Measurements from ENCODE around the gene TAP2. TPM values are rescaled to one million over a fixed set of nuclear protein-coding genes. Genes with fewer than 3 reads are reported as not detected.
A peak's percentile ranks its signal among the peaks of the same experiment; 100 is the strongest.

The TAP2 gene
- total and polyA plus RNA-seq, 2 of the 13 experiments (the other 11 are each of a cell fraction or from before 2014, with no cell fraction given): 10.3 to 17.6 TPM

- TF ChIP-seq CENPT (CRISPR knock-in tag; IDR thresholded peaks at IDR 0.05; ENCODE audit: low read depth) (no peak), IRX3 (CRISPR knock-in tag; IDR thresholded peaks at IDR 0.05; ENCODE audit: borderline replicate concordance, low read depth) (no peak), ZEB1 (IDR thresholded peaks at IDR 0.05; ENCODE audit: insufficient replicate concordance, low read depth) (no peak), KDM2A (CRISPR knock-in tag; IDR thresholded peaks at IDR 0.05; ENCODE audit: borderline replicate concordance, low read depth) (no peak), E2F2 (CRISPR knock-in tag; IDR thresholded peaks at IDR 0.05; ENCODE audit: borderline replicate concordance) (0 out of 2 replicates have a peak, but pooled peaks have one; percentile 9), AKAP8 (CRISPR knock-in tag; IDR thresholded peaks at IDR 0.05) (no peak), NRL (CRISPR knock-in tag; IDR thresholded peaks at IDR 0.05; ENCODE audit: borderline replicate concordance) (no peak; the same call in 1 of the 2 replicates), ATF2 (CRISPR knock-in tag; IDR thresholded peaks at IDR 0.05) (no peak), MYC (CRISPR knock-in tag; IDR thresholded peaks at IDR 0.05; ENCODE audit: borderline replicate concordance) (no peak; the same call in none of the 2 replicates), HNF4A (CRISPR knock-in tag; IDR thresholded peaks at IDR 0.05) (no peak), RNF219 (CRISPR knock-in tag; IDR thresholded peaks at IDR 0.05) (no peak), SIX4 (CRISPR knock-in tag; IDR thresholded peaks at IDR 0.05) (no peak), ZGPAT (CRISPR knock-in tag; IDR thresholded peaks at IDR 0.05) (no peak; the same call in 1 of the 2 replicates), TOPORS (CRISPR knock-in tag; IDR thresholded peaks at IDR 0.05) (no peak), MBNL3 (CRISPR knock-in tag; conservative IDR thresholded peaks at IDR 0.05) (no peak), ZBTB1 (CRISPR knock-in tag; IDR thresholded peaks at IDR 0.05; ENCODE audit: borderline replicate concordance) (no peak), NFE2L1 (CRISPR knock-in tag; IDR thresholded peaks at IDR 0.05; ENCODE audit: borderline replicate concordance) (no peak), ZNF879 (CRISPR knock-in tag; IDR thresholded peaks at IDR 0.05) (no peak), ATAD3A (CRISPR knock-in tag; IDR thresholded peaks at IDR 0.05) (peak; percentile 75; the same call in 1 of the 2 replicates), NR2F1 (CRISPR knock-in tag; IDR thresholded peaks at IDR 0.05) (no peak), E2F5 (CRISPR knock-in tag; conservative IDR thresholded peaks at IDR 0.05) (no peak), SOX13 (IDR thresholded peaks at IDR 0.05) (no peak), SOX13 (CRISPR knock-in tag; conservative IDR thresholded peaks at IDR 0.05 in 1 of 2, IDR thresholded peaks at IDR 0.05 in 1 of 2) (no peak)
Observed at GRCh38 chr6:32852844-32853540, 14.5 kb upstream of the TAP2 start (continued).
